Gastroesophageal sphincter (tissue), 3 donors: Measurements from ENCODE around the gene SPACA7.

Experiments
- EP300 ChIP-seq: sonication (generic); formaldehyde crosslinking; IDR thresholded peaks from one replicate; pipeline ENCODE4 v1.6.1; 2017; ENCODE audit warnings: antibody characterized with exemption, mild to moderate bottlenecking
- POLR2A ChIP-seq, 2 donors: fragments of 450-650 bp; IDR thresholded peaks; one replicate each; pipeline ENCODE4 v1.6.1; 2017; ENCODE audit warnings: antibody characterized with exemption in 2 of 2, mild to moderate bottlenecking in 2 of 2, moderate library complexity in 1 of 2
- POLR2AphosphoS5 ChIP-seq: sonication (generic); formaldehyde crosslinking; IDR thresholded peaks from one replicate; pipeline ENCODE4 v1.6.1; 2017; ENCODE audit warnings: antibody characterized with exemption
- TF ChIP-seq, protein P1 (sequence below), 4 experiments: fragments of 200-600 bp in 2 of 4; fragments of 450-650 bp in 2 of 4; sonication (generic) in 1 of 4; IDR thresholded peaks; one replicate each; pipeline ENCODE4 v1.5.1; 2017 to 2019; ENCODE audit warnings: antibody characterized with exemption in 4 of 4, mild to moderate bottlenecking in 2 of 4, moderate library complexity in 2 of 4

DNA sequence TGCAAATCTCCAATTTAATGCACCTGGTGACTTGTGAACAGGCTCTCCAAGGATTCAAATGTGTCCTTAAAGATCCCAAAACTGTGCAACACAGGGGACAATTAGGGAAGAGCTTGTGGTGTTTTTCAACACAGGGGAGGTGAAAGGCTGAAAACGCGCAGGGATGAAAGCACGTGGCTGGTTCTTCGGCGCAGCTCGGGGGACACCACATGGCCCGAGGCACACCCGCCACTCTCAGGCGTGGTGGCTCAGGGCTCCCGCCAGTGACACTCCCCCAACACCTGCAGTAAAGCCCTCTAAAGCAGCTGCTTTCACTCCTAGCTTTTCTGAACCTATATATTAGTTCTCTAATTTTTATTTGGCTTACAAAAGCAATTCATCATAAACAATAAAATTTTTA is 91.9 kb downstream of the SPACA7 start:
- TF ChIP-seq, protein P1, sequence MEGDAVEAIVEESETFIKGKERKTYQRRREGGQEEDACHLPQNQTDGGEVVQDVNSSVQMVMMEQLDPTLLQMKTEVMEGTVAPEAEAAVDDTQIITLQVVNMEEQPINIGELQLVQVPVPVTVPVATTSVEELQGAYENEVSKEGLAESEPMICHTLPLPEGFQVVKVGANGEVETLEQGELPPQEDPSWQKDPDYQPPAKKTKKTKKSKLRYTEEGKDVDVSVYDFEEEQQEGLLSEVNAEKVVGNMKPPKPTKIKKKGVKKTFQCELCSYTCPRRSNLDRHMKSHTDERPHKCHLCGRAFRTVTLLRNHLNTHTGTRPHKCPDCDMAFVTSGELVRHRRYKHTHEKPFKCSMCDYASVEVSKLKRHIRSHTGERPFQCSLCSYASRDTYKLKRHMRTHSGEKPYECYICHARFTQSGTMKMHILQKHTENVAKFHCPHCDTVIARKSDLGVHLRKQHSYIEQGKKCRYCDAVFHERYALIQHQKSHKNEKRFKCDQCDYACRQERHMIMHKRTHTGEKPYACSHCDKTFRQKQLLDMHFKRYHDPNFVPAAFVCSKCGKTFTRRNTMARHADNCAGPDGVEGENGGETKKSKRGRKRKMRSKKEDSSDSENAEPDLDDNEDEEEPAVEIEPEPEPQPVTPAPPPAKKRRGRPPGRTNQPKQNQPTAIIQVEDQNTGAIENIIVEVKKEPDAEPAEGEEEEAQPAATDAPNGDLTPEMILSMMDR (IDR thresholded peaks at IDR 0.05) = no peak
- TF ChIP-seq POLR2A (IDR thresholded peaks at IDR 0.05) (no peak), POLR2AphosphoS5 (no peak), EP300 (no peak)
